Endothelial cell of umbilical vein (primary cell): ENCODE measurements around the gene ZNF146. TPM values are rescaled to one million over a fixed set of nuclear protein-coding genes. Genes with fewer than 3 reads are reported as not detected.

Experiments used
- BruUV-seq: library from RNA; stranded (reverse); fragments of 400-500 nt; replicated peaks from 2 replicates; lab custom pipeline; 2021; lab: Mats Ljungman, UMichigan
- CTCF ChIA-PET: fragments of 300-600, 350-600 bp; sonication (Branson Sonifier 250); formaldehyde crosslinking; loops from one replicate; lab custom pipeline; 2021; ENCODE audit warnings: antibody characterized with exemption, inconsistent platforms; lab: Charles Lee
- POLR2A ChIA-PET: fragments of 300-600, 350-600 bp; sonication (Branson Sonifier 250); formaldehyde crosslinking; loops from one replicate; lab custom pipeline; 2021; ENCODE audit warnings: antibody characterized with exemption, inconsistent platforms; lab: Charles Lee
- DNase-seq: peaks from one replicate; pipeline ENCODE4 v3.0.0-alpha.2; 2011; ENCODE audit warnings: low read depth, low spot score
- FAIRE-seq: peaks from 2 replicates; lab custom pipeline; 2011; peaks lifted over from hg19 to GRCh38; lab: Jason Lieb, UNC
- H2AFZ ChIP-seq: 2 replicates; pipeline ENCODE4 v1.6.0; 2012; ENCODE audit warnings: low read depth, low read length, control low read depth, inconsistent platforms
- H3K27ac ChIP-seq: 2 replicates; pipeline ENCODE4 v1.5.1; 2011; ENCODE audit warnings: low read depth, mild to moderate bottlenecking, control low read depth, low read length, moderate library complexity; ENCODE audit not compliant: insufficient read depth
- H3K27me3 ChIP-seq, 2 experiments: 2 replicates each; pipeline versions ENCODE4 v1.6.0 to v1.6.1; 2011; ENCODE audit warnings: low read length in 2 of 2, mixed read lengths in 1 of 2; ENCODE audit not compliant: control insufficient read depth in 2 of 2, insufficient read depth in 2 of 2
- H3K36me3 ChIP-seq, 2 experiments: 2 replicates in 1 of 2; 3 replicates in 1 of 2; pipeline ENCODE4 v1.5.1; 2011; ENCODE audit warnings: low read length in 2 of 2, mild to moderate bottlenecking in 1 of 2, moderate library complexity in 1 of 2; ENCODE audit not compliant: control insufficient read depth in 2 of 2, insufficient read depth in 2 of 2; ENCODE audit errors: extremely low read depth in 1 of 2
- H3K4me1 ChIP-seq: 3 replicates; pipeline ENCODE4 v1.5.1; 2011; ENCODE audit warnings: mild to moderate bottlenecking, low read length; ENCODE audit not compliant: control insufficient read depth, insufficient read depth; ENCODE audit errors: extremely low read depth
- H3K4me2 ChIP-seq: 2 replicates; pipeline ENCODE4 v1.6.1; 2011; ENCODE audit warnings: low read length, control low read depth, mixed read lengths; ENCODE audit not compliant: insufficient read depth
- H3K4me3 ChIP-seq, 3 experiments: fragments of 200-600 bp in 1 of 3; sonication (generic), shearing (Covaris generic) in 1 of 3; replicated peaks in 1 of 3; 2 replicates each; pipeline ENCODE4 v1.5.1; 2011 to 2016; ENCODE audit warnings: control low read depth in 3 of 3, low read length in 3 of 3, mild to moderate bottlenecking in 2 of 3, inconsistent platforms in 1 of 3, low read depth in 1 of 3, moderate library complexity in 1 of 3; ENCODE audit not compliant: insufficient read depth in 1 of 3
- H3K79me2 ChIP-seq: 2 replicates; pipeline ENCODE4 v1.6.0; 2012; ENCODE audit warnings: low read length, inconsistent platforms; ENCODE audit not compliant: control insufficient read depth, insufficient read depth
- H3K9ac ChIP-seq: replicated peaks from 2 replicates; pipeline ENCODE3; 2011; ENCODE audit warnings: low read length, control low read depth; ENCODE audit not compliant: insufficient read depth; ENCODE audit errors: extremely low read depth
- H3K9me1 ChIP-seq: replicated peaks from 3 replicates; pipeline ENCODE4 v1.6.0; 2011; ENCODE audit warnings: mild to moderate bottlenecking, low read length; ENCODE audit not compliant: control insufficient read depth, insufficient read depth; ENCODE audit errors: extremely low read depth
- H3K9me3 ChIP-seq: replicated peaks from 2 replicates; pipeline ENCODE4 v1.5.1; 2012; ENCODE audit warnings: low read length, inconsistent platforms; ENCODE audit not compliant: control insufficient read depth, insufficient read depth
- H4K20me1 ChIP-seq: replicated peaks from 2 replicates; pipeline ENCODE3; 2011; ENCODE audit warnings: mild to moderate bottlenecking, low read length; ENCODE audit not compliant: control insufficient read depth, insufficient read depth; ENCODE audit errors: extremely low read depth
- CTCF ChIP-seq, 2 donors: IDR thresholded peaks; 1 replicate in 1 of 2; 2 replicates in 1 of 2; pipeline ENCODE4 v1.5.1; 2011; ENCODE audit warnings: low read length in 2 of 2, mild to moderate bottlenecking in 2 of 2, moderate library complexity in 2 of 2, control low read depth in 1 of 2, inconsistent platforms in 1 of 2, low read depth in 1 of 2; ENCODE audit not compliant: insufficient read depth in 1 of 2; ENCODE audit errors: extremely low read depth in 1 of 2
- EZH2 ChIP-seq: IDR thresholded peaks from 2 replicates; pipeline ENCODE4 v1.6.1; 2012; ENCODE audit warnings: borderline replicate concordance, low read depth, mild to moderate bottlenecking, moderate library complexity, low read length, inconsistent platforms; ENCODE audit not compliant: severe bottlenecking
- FOS ChIP-seq: IDR thresholded peaks from 2 replicates; pipeline ENCODE4 v1.6.1; 2011; ENCODE audit warnings: mild to moderate bottlenecking, low read length, moderate library complexity, borderline replicate concordance; ENCODE audit not compliant: insufficient read depth
- GATA2 ChIP-seq: IDR thresholded peaks from 2 replicates; pipeline ENCODE4 v1.7.0; 2011; ENCODE audit warnings: low read depth, mild to moderate bottlenecking, moderate library complexity, mixed read lengths, low read length; ENCODE audit not compliant: insufficient read length, insufficient read depth
- JUN ChIP-seq: IDR thresholded peaks from 2 replicates; pipeline ENCODE4 v1.6.1; 2011; ENCODE audit warnings: borderline replicate concordance, low read depth; ENCODE audit not compliant: insufficient read length, insufficient read depth
- MAX ChIP-seq: IDR thresholded peaks from 2 replicates; pipeline ENCODE4 v1.6.1; 2011; ENCODE audit not compliant: insufficient read depth, insufficient read length
- MYC ChIP-seq: IDR thresholded peaks from one replicate; pipeline ENCODE4 v1.6.1; 2011; ENCODE audit warnings: mild to moderate bottlenecking, low read depth, low read length
- POLR2A ChIP-seq: IDR thresholded peaks from 2 replicates; pipeline ENCODE4 v1.6.1; 2012; ENCODE audit warnings: low read depth, mild to moderate bottlenecking, control low read depth, low read length
- POLR2AphosphoS5 ChIP-seq: IDR thresholded peaks from 2 replicates; pipeline ENCODE4 v1.6.1; 2012; ENCODE audit warnings: low read depth, mild to moderate bottlenecking, control low read depth, low read length, moderate library complexity; ENCODE audit not compliant: insufficient read depth
- dilution Hi-C: fragments of 300-500 bp; cut with MboI; formaldehyde crosslinking; loops from one replicate; pipeline ENCODE4 v1.15.0; 2019; ENCODE audit warnings: low sequenced_read_pairs; ENCODE audit not compliant: extremely low pct_ligation_motif_present
- intact Hi-C: fragments of 100-400 bp; cut with micrococcal nuclease; formaldehyde crosslinking; loops from one replicate; pipeline ENCODE4 v1.10.0; 2022
- polyA plus RNA-seq, 4 experiments: library from polyadenylated mRNA; depleted of rRNA in 3 of 4; stranded (reverse) in 3 of 4; unstranded in 1 of 4; fragments of >200 nt; gene quantifications; 2 replicates each; pipeline versions ENCODE4 v1.2.1 to v1.2.3, GENCODE V29; 2011 to 2012; ENCODE audit warnings: missing spikeins in 1 of 4
- total RNA-seq: library from RNA; stranded (reverse); gene quantifications from 2 replicates; pipeline ENCODE4 v1.2.3, GENCODE V29; 2021

ZNF146 gene
- total and polyA plus RNA-seq, 2 donors (not counting 3 experiments of a cell fraction or from before 2014, with no cell fraction given), result 17.8 to 63.3 TPM

DNA sequence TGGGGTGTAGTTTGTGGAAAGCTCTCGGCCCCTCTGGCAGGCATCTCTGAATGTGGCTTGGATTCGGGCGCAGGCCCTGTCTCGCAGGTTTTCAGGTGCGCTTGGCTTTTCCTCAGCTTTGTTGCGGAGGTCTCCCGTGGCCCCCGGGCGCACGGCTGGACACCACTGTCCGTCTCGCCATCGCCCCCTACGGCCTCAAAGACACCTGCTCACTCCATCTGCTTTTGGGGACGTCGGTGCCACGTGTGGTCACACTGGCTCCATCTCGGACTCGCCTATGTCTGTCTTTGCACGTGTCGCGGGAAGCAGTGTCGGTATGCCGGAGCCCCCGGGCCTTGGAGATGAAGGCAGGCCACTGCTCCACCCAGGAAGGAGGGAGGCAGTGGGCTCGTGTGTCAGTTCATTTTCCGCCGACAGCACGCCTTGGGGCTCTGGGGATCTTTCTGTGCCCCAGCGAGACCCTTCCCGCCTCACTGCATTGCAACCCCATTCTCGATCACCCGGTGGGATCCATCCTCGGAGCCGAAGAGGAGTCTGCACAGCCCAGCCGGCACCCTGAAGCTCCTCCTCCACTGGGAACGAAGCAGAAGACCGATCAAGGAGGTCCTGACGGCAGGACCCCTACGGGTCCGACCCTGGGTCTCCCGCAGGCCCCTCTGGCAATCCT is 42.1 kb downstream of the ZNF146 start:
- intact Hi-C loops, result no loop called here
- Histone ChIP-seq H3K9me3 (no peaks in the 10 kb centered on the region), H3K27me3 (no peaks in the 10 kb centered on the region), H3K9me1 (no peaks in the 10 kb centered on the region), H3K36me3 (no peaks in the 10 kb centered on the region), H3K9ac (no peak overlapping the region), H3K27ac (no peak overlapping the region), H2AFZ (peak overlapping the region; percentile 57), H3K4me3 (peak overlapping the region in 1 of 3 experiments; percentile 46), H3K4me1 (no peaks in the 10 kb centered on the region), H4K20me1 (no peaks in the 10 kb centered on the region), H3K4me2 (peak overlapping the region; percentile 31), H3K79me2 (no peaks in the 10 kb centered on the region)
- no TSS peak for BruUV-seq
- DNase-seq (no peak), FAIRE-seq (no peak)
- POLR2A ChIA-PET, result no interaction called here
- no peak for TF ChIP-seq EZH2
- no peak for TF ChIP-seq FOS
- TF ChIP-seq POLR2A, result no peak
- no peak for TF ChIP-seq CTCF (IDR thresholded peaks at IDR 0.05; ENCODE audit: extremely low read depth in 1 of 2, insufficient read depth in 1 of 2, low read depth in 1 of 2, low read length in 2 of 2)
- TF ChIP-seq JUN, result no peak
- TF ChIP-seq GATA2, result no peak
- TF ChIP-seq POLR2AphosphoS5, result no peak
- no peak for TF ChIP-seq MAX
- no peak for TF ChIP-seq MYC
- dilution Hi-C loops, result no loop called here
- CTCF ChIA-PET, result no interaction called here
